ENCODE measurements around the gene TMEM178B. TPM values are rescaled to one million over a fixed set of nuclear protein-coding genes. Genes with fewer than 3 reads are reported as not detected.

The TMEM178B gene
- total RNA-seq, 4 donors from 2014 or later = 7.7 to 49.9 (median 25.9) TPM

DNA sequence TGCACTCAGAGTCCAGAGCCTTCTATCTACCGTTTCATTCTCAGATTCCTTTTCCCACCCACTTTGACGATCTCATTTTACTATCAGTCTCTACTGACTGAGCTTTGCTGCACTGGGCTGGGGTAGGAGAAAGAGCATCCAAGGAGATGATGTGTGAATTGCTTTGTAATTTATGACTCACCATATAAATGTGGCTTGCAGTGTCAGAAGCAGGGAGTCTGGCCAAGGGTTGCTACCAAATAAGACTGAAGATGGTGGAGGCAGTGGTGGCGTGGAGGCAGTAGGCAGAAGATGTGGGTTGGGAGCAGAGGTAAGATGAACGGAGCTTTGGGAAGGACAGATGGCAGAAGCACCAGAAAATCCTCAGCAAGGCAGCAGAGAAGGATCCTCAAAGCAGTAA lies 404.0 kb downstream of the TMEM178B start:
- no peaks in the 10 kb centered on the region for H3K4me1 ChIP-seq
- TF ChIP-seq, protein P1, sequence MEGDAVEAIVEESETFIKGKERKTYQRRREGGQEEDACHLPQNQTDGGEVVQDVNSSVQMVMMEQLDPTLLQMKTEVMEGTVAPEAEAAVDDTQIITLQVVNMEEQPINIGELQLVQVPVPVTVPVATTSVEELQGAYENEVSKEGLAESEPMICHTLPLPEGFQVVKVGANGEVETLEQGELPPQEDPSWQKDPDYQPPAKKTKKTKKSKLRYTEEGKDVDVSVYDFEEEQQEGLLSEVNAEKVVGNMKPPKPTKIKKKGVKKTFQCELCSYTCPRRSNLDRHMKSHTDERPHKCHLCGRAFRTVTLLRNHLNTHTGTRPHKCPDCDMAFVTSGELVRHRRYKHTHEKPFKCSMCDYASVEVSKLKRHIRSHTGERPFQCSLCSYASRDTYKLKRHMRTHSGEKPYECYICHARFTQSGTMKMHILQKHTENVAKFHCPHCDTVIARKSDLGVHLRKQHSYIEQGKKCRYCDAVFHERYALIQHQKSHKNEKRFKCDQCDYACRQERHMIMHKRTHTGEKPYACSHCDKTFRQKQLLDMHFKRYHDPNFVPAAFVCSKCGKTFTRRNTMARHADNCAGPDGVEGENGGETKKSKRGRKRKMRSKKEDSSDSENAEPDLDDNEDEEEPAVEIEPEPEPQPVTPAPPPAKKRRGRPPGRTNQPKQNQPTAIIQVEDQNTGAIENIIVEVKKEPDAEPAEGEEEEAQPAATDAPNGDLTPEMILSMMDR (IDR thresholded peaks at IDR 0.05) = no peak
- no peak for TF ChIP-seq POLR2A (IDR thresholded peaks at IDR 0.05)
- no peak for DNase-seq
- H3K36me3 ChIP-seq = no peaks in the 10 kb centered on the region
- H3K4me3 ChIP-seq (replicated peaks in 1 of 3) = no peak overlapping the region
- no peaks in the 10 kb centered on the region for H3K27me3 ChIP-seq
- intact Hi-C loops (cut with DNase I) = no loop called here
- no peaks in the 10 kb centered on the region for H3K9me3 ChIP-seq
- 78 to 86% methylated on average over 4 of the region's 4 CpGs for WGBS, 2 donors
- H3K27ac ChIP-seq = no peak overlapping the region

GRCh38 chr7:141478845-141479244 lies 405.0 kb downstream of the TMEM178B start:
- H3K36me3 ChIP-seq = no peaks in the 10 kb centered on the region
- no peak for TF ChIP-seq POLR2A (IDR thresholded peaks at IDR 0.05)
- TF ChIP-seq, protein P1 (IDR thresholded peaks at IDR 0.05) = no peak
- H3K4me3 ChIP-seq (replicated peaks in 1 of 3) = no peak overlapping the region
- DNase-seq = no peak
- no peaks in the 10 kb centered on the region for H3K27me3 ChIP-seq
- H3K4me1 ChIP-seq = no peaks in the 10 kb centered on the region
- H3K27ac ChIP-seq = no peak overlapping the region
- no peaks in the 10 kb centered on the region for H3K9me3 ChIP-seq
- intact Hi-C loops (cut with DNase I) = no loop called here
- 80 to 85% methylated on average over 4 of the region's 4 CpGs for WGBS, 2 donors

- WGBS, 2 donors = 85 to 92% methylated on average over 9 of the region's 9 CpGs
- Histone ChIP-seq H3K27ac (no peak overlapping the region), H3K9me3 (no peaks in the 10 kb centered on the region), H3K4me3 (replicated peaks in 1 of 3) (no peak overlapping the region), H3K4me1 (no peaks in the 10 kb centered on the region), H3K36me3 (no peaks in the 10 kb centered on the region), H3K27me3 (no peaks in the 10 kb centered on the region)
- TF ChIP-seq, protein P1 (IDR thresholded peaks at IDR 0.05) = no peak
- TF ChIP-seq POLR2A (IDR thresholded peaks at IDR 0.05) = no peak
- intact Hi-C loops (cut with DNase I) = no loop called here
- no peak for DNase-seq
These were observed 407.1 kb downstream of the TMEM178B start for GRCh38 chr7:141480953-141481352.

DNA sequence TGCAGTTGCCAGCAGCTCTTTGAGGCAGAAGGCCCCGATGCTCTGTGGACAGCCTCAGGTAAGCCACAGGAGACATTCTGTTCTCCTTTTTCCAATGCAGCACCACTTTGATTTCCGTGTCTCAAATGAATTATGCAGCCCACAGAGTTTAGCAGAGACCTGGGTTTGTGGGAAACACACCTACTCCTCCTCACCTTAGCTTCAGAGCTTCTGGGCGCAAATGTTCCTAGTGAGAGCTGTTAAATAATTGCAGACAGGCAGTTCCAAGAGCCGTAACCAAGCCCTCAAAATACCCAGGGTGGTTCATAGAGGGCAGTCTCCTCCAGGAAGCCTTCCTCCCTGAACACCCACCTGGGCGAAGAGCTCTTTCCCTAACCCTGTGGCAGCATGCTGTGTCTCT lies 408.1 kb downstream of the TMEM178B start:
- TF ChIP-seq, protein P1 (IDR thresholded peaks at IDR 0.05) = no peak
- TF ChIP-seq POLR2A (IDR thresholded peaks at IDR 0.05) = no peak
- Histone ChIP-seq H3K36me3 (no peaks in the 10 kb centered on the region), H3K4me1 (no peaks in the 10 kb centered on the region), H3K27me3 (no peaks in the 10 kb centered on the region), H3K27ac (no peak overlapping the region), H3K4me3 (replicated peaks in 1 of 3) (no peak overlapping the region), H3K9me3 (no peaks in the 10 kb centered on the region)
- WGBS, 2 donors = 93 to 97% methylated on average over 5 of the region's 5 CpGs
- no peak for DNase-seq
- intact Hi-C loops (cut with DNase I) = no loop called here

- WGBS, 2 donors = 71 to 86% methylated on average over 2 of the region's 2 CpGs
- no peaks in the 10 kb centered on the region for H3K36me3 ChIP-seq
- no peaks in the 10 kb centered on the region for H3K9me3 ChIP-seq
- DNase-seq = no peak
- H3K27me3 ChIP-seq = no peaks in the 10 kb centered on the region
- intact Hi-C loops (cut with DNase I) = no loop called here
- H3K27ac ChIP-seq = no peak overlapping the region
- TF ChIP-seq, protein P1 (IDR thresholded peaks at IDR 0.05) = no peak
- TF ChIP-seq POLR2A (IDR thresholded peaks at IDR 0.05) = no peak
- no peaks in the 10 kb centered on the region for H3K4me1 ChIP-seq
- H3K4me3 ChIP-seq (replicated peaks in 1 of 3) = no peak overlapping the region
These were observed 409.2 kb downstream of the TMEM178B start for GRCh38 chr7:141483044-141483443.

Measured in thyroid gland (tissue), 4 donors.